Peyer's patch (tissue), 4 donors: ENCODE data around the gene RIPK4. TPM values are rescaled to one million over a fixed set of nuclear protein-coding genes. Genes with fewer than 3 reads are reported as not detected.

Experiments used
- DNase-seq, 3 donors: peaks; one replicate each; pipeline ENCODE4 v3.0.0-alpha.2; 2017 to 2019
- H3K27ac ChIP-seq, 4 donors: fragments of 200-600 bp; sonication (generic); one replicate each; pipeline ENCODE4 v1.5.1; 2016 to 2019
- H3K27me3 ChIP-seq, 2 donors: fragments of 200-600 bp; sonication (generic); one replicate each; pipeline ENCODE4 v1.5.1; 2019
- H3K36me3 ChIP-seq, 3 donors: fragments of 200-600 bp; sonication (generic); one replicate each; pipeline ENCODE4 v1.5.1; 2016 to 2019
- H3K4me1 ChIP-seq, 4 donors: fragments of 200-600 bp; sonication (generic); one replicate each; pipeline ENCODE4 v1.5.1; 2016 to 2019
- H3K4me3 ChIP-seq, 4 donors: fragments of 200-600 bp; sonication (generic); 1 replicate in 3 of 4; 2 replicates in 1 of 4; pipeline ENCODE4 v1.5.1; 2016 to 2019; ENCODE audit warnings: mild to moderate bottlenecking in 1 of 4
- H3K9me3 ChIP-seq, 4 donors: fragments of 200-600 bp; sonication (generic); one replicate each; pipeline ENCODE4 v1.5.1; 2016 to 2019; ENCODE audit warnings: mild to moderate bottlenecking in 1 of 4
- POLR2A ChIP-seq, 2 donors: fragments of 450-650 bp; IDR thresholded peaks; one replicate each; pipeline ENCODE4 v1.5.1; 2017; ENCODE audit warnings: antibody characterized with exemption in 2 of 2, mild to moderate bottlenecking in 2 of 2, moderate library complexity in 2 of 2
- total RNA-seq, 4 donors: library from RNA; depleted of rRNA; stranded (reverse); fragments of >200 nt; gene quantifications; one replicate each; pipeline ENCODE4 v1.1.0, GENCODE V29; 2016
- TF ChIP-seq, protein P1 (sequence below), 6 experiments: fragments of 450-650 bp in 4 of 6; fragments of 200-600 bp in 2 of 6; sonication (generic) in 1 of 6; IDR thresholded peaks; one replicate each; pipeline ENCODE4 v1.5.1; 2017 to 2019; ENCODE audit warnings: antibody characterized with exemption in 6 of 6, mild to moderate bottlenecking in 3 of 6, moderate library complexity in 1 of 6

RIPK4 gene
- total RNA-seq, 4 donors from 2014 or later = 5.0 to 62.5 (median 31.3) TPM

DNA sequence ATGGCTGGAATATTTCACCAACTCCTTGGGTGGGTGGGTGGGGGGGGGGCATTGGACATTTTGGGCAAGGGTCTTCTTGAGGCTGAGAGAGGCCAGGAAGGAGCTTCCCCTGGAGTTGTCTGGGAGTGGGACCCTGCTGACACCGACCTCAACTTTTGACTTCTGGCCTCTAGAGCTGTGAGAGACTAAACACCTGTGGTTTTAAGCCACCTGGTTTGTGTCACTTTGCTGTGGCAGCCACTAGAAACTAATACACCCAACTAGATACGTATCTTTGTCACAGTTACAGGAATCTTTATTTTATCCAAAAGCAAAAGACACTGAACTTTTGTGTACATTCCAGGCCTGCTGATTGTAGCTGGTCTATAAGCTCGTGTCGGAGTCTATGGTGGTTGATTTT, 9.9 kb upstream of the RIPK4 start:
- H3K36me3 ChIP-seq = no peaks in the 10 kb centered on the region
- no peak for DNase-seq
- H3K4me3 ChIP-seq = no peak overlapping the region
- H3K27me3 ChIP-seq = no peaks in the 10 kb centered on the region
- peaks cover 0 to 8% (median 0%) of the 10 kb centered on the region in 4 donors for H3K4me1 ChIP-seq
- TF ChIP-seq POLR2A (IDR thresholded peaks at IDR 0.05) = no peak
- TF ChIP-seq, protein P1, sequence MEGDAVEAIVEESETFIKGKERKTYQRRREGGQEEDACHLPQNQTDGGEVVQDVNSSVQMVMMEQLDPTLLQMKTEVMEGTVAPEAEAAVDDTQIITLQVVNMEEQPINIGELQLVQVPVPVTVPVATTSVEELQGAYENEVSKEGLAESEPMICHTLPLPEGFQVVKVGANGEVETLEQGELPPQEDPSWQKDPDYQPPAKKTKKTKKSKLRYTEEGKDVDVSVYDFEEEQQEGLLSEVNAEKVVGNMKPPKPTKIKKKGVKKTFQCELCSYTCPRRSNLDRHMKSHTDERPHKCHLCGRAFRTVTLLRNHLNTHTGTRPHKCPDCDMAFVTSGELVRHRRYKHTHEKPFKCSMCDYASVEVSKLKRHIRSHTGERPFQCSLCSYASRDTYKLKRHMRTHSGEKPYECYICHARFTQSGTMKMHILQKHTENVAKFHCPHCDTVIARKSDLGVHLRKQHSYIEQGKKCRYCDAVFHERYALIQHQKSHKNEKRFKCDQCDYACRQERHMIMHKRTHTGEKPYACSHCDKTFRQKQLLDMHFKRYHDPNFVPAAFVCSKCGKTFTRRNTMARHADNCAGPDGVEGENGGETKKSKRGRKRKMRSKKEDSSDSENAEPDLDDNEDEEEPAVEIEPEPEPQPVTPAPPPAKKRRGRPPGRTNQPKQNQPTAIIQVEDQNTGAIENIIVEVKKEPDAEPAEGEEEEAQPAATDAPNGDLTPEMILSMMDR (IDR thresholded peaks at IDR 0.05) = no peak
- no peak overlapping the region for H3K27ac ChIP-seq
- H3K9me3 ChIP-seq = no peaks in the 10 kb centered on the region

DNA sequence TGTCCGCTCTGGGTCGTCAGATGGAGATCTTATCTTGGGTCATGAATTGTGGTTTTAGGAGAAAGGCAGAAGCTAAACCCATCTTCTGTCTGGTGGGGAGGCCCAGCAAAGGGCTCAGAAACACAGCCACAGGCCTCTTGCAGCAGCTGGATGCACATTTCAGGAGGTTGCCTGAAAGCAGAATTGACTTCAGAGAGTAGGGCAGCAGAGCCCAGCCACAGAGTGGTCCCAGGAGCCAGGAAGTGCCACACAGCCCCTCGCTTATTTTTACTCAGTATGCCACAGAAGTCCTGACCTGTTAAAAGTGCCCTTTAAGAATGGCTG, 8.3 kb upstream of the RIPK4 start:
- DNase-seq = no peak
- Histone ChIP-seq H3K27me3 (no peaks in the 10 kb centered on the region), H3K9me3 (no peaks in the 10 kb centered on the region), H3K4me1 (peaks cover 0 to 11% (median 0%) of the 10 kb centered on the region in 4 donors), H3K4me3 (no peak overlapping the region), H3K27ac (no peak overlapping the region), H3K36me3 (no peaks in the 10 kb centered on the region)
- TF ChIP-seq POLR2A (IDR thresholded peaks at IDR 0.05) = no peak
- TF ChIP-seq, protein P1 (IDR thresholded peaks at IDR 0.05) = no peak

DNA sequence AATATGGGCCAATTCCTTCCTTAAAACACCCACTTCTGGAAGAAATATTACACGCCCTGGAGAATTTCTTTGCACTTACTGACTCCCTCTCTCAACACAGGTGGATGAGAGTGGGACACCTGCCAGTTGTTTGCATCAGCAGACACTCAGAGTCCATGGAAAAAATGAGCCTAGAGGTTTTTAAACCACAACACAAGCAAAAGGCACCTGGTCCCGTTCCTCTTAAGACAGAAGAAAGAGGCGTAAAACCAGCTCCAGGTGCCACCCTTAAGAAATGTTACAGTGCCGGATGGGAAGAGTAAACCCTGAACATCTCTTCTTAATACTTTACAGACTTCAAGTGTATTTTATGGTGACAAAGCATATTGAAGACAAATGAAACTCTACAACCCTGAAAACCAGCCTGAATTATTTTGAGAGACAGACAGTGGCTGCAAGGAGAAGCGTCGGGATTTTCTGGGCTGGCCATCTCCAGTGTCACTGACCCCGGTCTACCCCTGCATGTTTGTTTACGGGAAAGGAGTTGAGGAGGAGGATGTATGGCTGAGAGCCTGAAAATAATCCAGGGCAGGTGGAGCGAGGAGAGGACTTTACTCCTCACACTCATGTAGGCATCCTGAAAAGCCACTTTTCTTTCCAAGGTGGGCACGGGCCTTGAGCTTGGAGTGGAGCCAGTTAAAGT, 7.8 kb upstream of the RIPK4 start:
- peaks cover 0 to 16% (median 0%) of the 10 kb centered on the region in 4 donors for H3K4me1 ChIP-seq
- no peaks in the 10 kb centered on the region for H3K9me3 ChIP-seq
- H3K4me3 ChIP-seq = no peak overlapping the region
- no peaks in the 10 kb centered on the region for H3K36me3 ChIP-seq
- H3K27ac ChIP-seq = no peak overlapping the region
- no peaks in the 10 kb centered on the region for H3K27me3 ChIP-seq
- DNase-seq = no peak
- TF ChIP-seq, protein P1 (IDR thresholded peaks at IDR 0.05) = no peak
- TF ChIP-seq POLR2A (IDR thresholded peaks at IDR 0.05) = no peak

DNA sequence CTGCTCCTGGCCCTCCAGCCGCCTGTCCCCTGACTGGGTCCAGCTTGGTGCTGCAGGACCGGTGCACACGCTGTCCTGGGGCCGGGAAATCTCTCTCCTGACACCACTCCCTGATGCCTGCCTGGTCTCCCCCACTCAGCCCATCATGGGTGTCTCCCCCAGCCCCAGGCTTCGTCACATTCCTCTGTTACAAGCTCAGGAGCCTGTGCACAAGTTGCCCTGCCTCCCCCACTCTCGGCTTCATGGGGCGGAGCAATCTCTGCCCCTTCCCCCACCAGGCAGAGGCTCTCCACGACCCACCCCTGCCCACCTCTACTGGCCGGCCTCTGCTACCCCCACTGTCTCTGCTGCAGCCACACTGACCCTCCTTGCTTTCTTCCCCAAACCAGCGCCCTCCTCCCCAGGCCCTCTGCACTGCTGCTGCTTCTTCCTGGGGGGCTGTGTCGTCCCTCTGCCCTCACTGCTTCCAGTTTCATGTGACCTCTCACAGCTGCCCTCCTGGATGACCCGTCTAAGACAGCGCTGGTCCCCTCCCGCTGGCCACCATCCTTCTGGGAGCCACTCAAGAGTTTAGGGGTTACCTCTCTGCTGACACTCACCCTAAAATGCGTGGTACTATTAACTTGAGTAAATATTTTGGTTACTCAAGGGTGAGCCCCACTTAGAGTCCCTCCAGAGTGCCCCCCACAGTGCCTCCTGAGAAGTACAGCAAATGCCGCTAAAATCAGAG, 5.7 kb upstream of the RIPK4 start:
- H3K9me3 ChIP-seq = no peaks in the 10 kb centered on the region
- H3K36me3 ChIP-seq = no peaks in the 10 kb centered on the region
- DNase-seq = no peak
- H3K27ac ChIP-seq = no peak overlapping the region
- peaks cover 0 to 21% (median 5%) of the 10 kb centered on the region in 4 donors for H3K4me1 ChIP-seq
- no peak overlapping the region for H3K4me3 ChIP-seq
- H3K27me3 ChIP-seq = peaks cover 0 to 7% of the 10 kb centered on the region in 2 donors
- TF ChIP-seq, protein P1 (IDR thresholded peaks at IDR 0.05) = no peak
- TF ChIP-seq POLR2A (IDR thresholded peaks at IDR 0.05) = no peak

DNA sequence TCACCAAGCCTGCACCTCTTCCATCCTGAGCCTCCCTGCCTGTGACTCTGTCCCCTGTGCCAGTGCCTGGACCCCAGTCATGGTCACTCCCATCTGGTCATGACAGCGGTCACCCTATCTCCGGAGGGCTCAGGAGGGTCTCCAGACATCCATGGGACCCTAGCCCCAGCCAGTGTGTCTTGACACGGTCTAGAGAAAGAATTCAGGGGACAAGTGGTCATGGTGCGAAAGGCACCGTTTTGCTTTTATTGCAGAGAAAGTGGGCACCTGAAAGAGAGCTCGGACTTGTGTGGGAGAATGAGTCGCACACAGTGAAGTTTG, 4.7 kb upstream of the RIPK4 start:
- Histone ChIP-seq H3K27ac (no peak overlapping the region), H3K36me3 (no peaks in the 10 kb centered on the region), H3K4me1 (peaks cover 0 to 31% (median 11%) of the 10 kb centered on the region in 4 donors), H3K9me3 (no peaks in the 10 kb centered on the region), H3K27me3 (peaks cover 0 to 12% of the 10 kb centered on the region in 2 donors), H3K4me3 (no peak overlapping the region)
- TF ChIP-seq, protein P1 (IDR thresholded peaks at IDR 0.05) = no peak
- TF ChIP-seq POLR2A (IDR thresholded peaks at IDR 0.05) = no peak
- no peak for DNase-seq
